Measurements from ENCODE around the gene HOXD11. TPM values are rescaled to one million over a fixed set of nuclear protein-coding genes. Genes with fewer than 3 reads are reported as not detected.
A peak's percentile ranks its signal among the peaks of the same experiment; 100 is the strongest.

HOXD11 gene
- total RNA-seq, 1 donor from 2014 or later: not detected

DNA sequence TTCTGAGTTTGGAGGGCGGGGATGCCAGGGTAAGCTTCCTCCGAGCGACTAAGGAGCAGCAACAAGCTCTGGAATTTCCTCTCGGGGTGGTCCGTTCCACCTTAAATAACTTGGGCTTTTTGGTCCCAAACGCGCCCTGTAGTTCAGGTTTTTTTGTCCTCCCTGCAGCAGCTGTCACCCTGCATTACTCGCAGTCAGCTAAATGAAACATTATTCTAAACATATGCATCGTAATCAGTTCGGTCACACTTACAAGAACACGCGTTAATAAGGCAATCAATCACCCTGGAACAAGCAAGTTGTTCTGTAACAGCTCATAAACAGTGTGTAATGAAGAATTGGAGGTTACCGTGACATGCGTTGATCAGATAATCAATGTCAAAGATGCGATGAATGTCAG lies 31.6 kb upstream of the HOXD11 start:
- Mint-ChIP-seq H3K9me3 (no peaks in the 10 kb centered on the region), H3K4me1 (peaks cover 7% of the 10 kb centered on the region), H3K27me3 (ENCODE audit: low read depth) (peaks cover 96% of the 10 kb centered on the region), H3K36me3 (ENCODE audit: low read depth) (peaks cover 2% of the 10 kb centered on the region), H3K4me3 (no peak overlapping the region), H3K27ac (ENCODE audit: unreplicated experiment) (no peak overlapping the region)
- no peak for DNase-seq (ENCODE audit: low read depth, low spot score)
- TF ChIP-seq, protein P1, sequence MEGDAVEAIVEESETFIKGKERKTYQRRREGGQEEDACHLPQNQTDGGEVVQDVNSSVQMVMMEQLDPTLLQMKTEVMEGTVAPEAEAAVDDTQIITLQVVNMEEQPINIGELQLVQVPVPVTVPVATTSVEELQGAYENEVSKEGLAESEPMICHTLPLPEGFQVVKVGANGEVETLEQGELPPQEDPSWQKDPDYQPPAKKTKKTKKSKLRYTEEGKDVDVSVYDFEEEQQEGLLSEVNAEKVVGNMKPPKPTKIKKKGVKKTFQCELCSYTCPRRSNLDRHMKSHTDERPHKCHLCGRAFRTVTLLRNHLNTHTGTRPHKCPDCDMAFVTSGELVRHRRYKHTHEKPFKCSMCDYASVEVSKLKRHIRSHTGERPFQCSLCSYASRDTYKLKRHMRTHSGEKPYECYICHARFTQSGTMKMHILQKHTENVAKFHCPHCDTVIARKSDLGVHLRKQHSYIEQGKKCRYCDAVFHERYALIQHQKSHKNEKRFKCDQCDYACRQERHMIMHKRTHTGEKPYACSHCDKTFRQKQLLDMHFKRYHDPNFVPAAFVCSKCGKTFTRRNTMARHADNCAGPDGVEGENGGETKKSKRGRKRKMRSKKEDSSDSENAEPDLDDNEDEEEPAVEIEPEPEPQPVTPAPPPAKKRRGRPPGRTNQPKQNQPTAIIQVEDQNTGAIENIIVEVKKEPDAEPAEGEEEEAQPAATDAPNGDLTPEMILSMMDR (conservative IDR thresholded peaks at IDR 0.05): no peak

DNA sequence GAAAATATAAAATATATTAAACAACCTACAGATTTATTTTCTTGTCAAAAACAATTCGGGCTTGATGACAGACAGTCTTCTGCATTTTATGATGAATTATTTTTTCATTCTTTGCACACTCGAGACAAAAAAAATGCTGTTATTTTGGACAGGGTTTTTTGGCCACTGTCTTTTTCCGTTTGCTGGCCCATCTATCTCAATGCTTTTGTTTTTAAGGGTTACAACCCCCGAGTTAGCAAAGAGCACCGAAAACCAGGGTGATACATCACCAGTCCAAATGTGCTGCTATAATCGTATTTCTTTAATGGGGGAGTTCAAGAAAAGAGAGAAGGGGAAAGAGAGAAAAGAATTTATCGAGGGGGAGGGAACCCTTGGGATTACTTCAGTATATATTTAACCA lies 31.0 kb upstream of the HOXD11 start:
- DNase-seq (ENCODE audit: low read depth, low spot score): no peak
- peaks cover 96% of the 10 kb centered on the region for H3K27me3 Mint-ChIP-seq (ENCODE audit: low read depth)
- no peak overlapping the region for H3K27ac Mint-ChIP-seq (ENCODE audit: unreplicated experiment)
- no peak overlapping the region for H3K4me3 Mint-ChIP-seq
- H3K9me3 Mint-ChIP-seq: no peaks in the 10 kb centered on the region
- TF ChIP-seq, protein P1 (conservative IDR thresholded peaks at IDR 0.05): no peak
- H3K4me1 Mint-ChIP-seq: peaks cover 10% of the 10 kb centered on the region
- H3K36me3 Mint-ChIP-seq (ENCODE audit: low read depth): peaks cover 4% of the 10 kb centered on the region

DNA sequence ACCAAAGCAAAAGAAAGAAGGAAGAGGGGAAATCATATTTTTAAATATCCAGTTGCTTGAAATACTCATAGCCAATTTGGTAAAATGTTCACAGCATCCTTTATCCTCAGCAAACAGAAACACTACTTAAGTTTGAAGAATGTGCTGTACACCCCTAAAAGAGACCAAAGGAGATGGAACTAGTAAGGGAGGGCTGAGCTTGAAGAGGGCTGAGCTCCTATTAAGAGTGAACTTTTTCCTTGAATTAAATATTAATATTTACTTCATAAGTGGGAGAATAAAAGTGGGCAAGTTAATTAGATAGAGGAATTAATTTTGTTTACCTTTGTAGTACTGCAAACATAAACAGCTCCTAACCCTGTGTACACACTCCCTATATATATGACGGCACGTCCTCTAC lies 30.3 kb upstream of the HOXD11 start:
- Mint-ChIP-seq H3K36me3 (ENCODE audit: low read depth) (peaks cover 5% of the 10 kb centered on the region), H3K4me3 (peak overlapping the region; percentile 39), H3K4me1 (peaks cover 13% of the 10 kb centered on the region), H3K27ac (ENCODE audit: unreplicated experiment) (no peak overlapping the region), H3K9me3 (no peaks in the 10 kb centered on the region), H3K27me3 (ENCODE audit: low read depth) (peaks cover 96% of the 10 kb centered on the region)
- TF ChIP-seq, protein P1 (conservative IDR thresholded peaks at IDR 0.05): no peak
- no peak for DNase-seq (ENCODE audit: low read depth, low spot score)

DNA sequence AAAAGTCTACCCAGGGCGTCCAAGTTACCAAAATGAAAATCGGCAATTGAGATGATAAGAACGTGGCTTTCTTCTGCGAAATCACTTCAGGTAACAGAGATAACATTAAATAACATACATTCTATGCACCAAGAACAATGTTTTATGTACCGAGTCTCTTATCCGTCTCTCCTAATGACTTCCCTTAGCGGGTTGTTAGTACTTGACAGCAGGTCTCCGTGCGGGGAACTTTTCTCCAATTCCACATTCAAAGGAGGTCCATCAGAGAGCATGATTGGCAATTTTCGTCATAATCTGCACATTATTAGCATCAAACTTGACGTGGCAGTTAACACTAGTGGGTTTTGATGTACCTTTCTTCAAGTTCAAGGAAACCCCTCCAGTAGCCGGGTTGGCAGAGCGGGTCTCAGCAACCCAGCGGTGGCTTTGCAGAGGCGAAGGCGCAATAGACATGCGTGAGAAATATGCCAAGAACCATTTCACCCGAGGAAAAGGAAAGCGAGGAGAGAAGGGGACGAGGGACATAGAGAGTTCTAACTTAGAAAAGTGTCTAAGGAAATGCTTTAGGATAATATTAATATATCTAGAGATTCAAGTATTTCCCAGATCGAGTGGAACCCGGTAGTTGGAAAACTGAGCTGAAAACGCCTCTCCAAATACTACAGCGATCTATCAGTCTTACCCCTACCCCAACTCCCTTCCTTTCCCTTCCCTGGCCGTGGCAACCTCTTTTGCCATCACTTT lies 28.4 kb upstream of the HOXD11 start:
- Mint-ChIP-seq H3K27ac (ENCODE audit: unreplicated experiment) (no peak overlapping the region), H3K4me1 (peaks cover 13% of the 10 kb centered on the region)
- DNase-seq (ENCODE audit: low read depth, low spot score): no peak

DNA sequence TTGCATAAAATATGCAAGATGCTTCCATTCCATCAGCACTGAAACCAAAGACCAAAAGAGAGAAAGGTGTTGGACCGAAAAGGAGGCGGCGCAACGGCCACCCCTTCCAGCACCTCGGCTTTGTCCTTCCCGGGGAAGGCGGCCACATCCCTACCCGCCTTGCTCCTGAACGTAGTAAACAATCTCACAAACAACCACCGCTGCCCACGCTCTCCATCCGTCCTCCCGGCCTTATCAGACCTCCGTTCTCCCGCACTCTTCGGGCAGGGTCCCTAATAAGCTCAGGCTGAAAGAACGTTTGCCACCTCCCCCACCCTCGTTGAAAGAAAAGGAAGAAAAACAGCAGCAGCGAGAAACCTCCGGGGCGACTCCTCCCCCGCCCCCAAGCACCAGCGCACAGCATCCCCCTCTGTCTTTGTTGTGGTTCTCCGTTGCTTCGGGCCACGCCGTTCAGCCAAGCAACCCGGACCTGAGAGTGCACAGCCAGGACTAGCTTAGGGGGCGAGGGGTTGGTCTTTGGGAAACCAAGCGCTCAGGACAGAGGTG lies 27.7 kb upstream of the HOXD11 start:
- no peaks in the 10 kb centered on the region for H3K9me3 Mint-ChIP-seq
- no peak overlapping the region for H3K27ac Mint-ChIP-seq (ENCODE audit: unreplicated experiment)
- peaks cover 96% of the 10 kb centered on the region for H3K27me3 Mint-ChIP-seq (ENCODE audit: low read depth)
- TF ChIP-seq, protein P1 (conservative IDR thresholded peaks at IDR 0.05): no peak
- no peak for DNase-seq (ENCODE audit: low read depth, low spot score)
- H3K4me3 Mint-ChIP-seq: peak overlapping the region; percentile 76
- peaks cover 6% of the 10 kb centered on the region for H3K36me3 Mint-ChIP-seq (ENCODE audit: low read depth)
- peaks cover 13% of the 10 kb centered on the region for H3K4me1 Mint-ChIP-seq

More for the DNA sequence above, 28.4 kb upstream of the HOXD11 start:
- Mint-ChIP-seq H3K9me3 (no peaks in the 10 kb centered on the region), H3K4me3 (peak overlapping the region; percentile 76), H3K27me3 (ENCODE audit: low read depth) (peaks cover 96% of the 10 kb centered on the region), H3K36me3 (ENCODE audit: low read depth) (peaks cover 6% of the 10 kb centered on the region)
- TF ChIP-seq, protein P1 (conservative IDR thresholded peaks at IDR 0.05): no peak
